ENCODE results near the gene BARX2.

- TF ChIP-seq CTCF (IDR thresholded peaks at IDR 0.05) (no peak), POLR2A (IDR thresholded peaks at IDR 0.05) (no peak), POLR2AphosphoS5 (IDR thresholded peaks at IDR 0.05) (no peak)
Observed at GRCh38 chr11:129392995-129393394, 17.3 kb downstream of the BARX2 start.
